GM23338 (cell line): ENCODE data around the gene IYD. TPM values are rescaled to one million over a fixed set of nuclear protein-coding genes. Genes with fewer than 3 reads are reported as not detected.

Experiments used
- ATAC-seq: fragments of 200-7000 bp; cut with Tn5 transposase; 3 replicates; pipeline ENCODE4 v1.9.1; 2020
- DNase-seq: peaks from one replicate; pipeline ENCODE4 v3.0.0-alpha.2; 2015; ENCODE audit warnings: low spot score
- H2AFZ ChIP-seq: fragments of 200-600 bp; sonication (generic); 2 replicates; pipeline ENCODE4 v1.8.0; 2016; ENCODE audit warnings: antibody characterized with exemption, mild to moderate bottlenecking, moderate library complexity
- H3F3A ChIP-seq: fragments of 200-600 bp; sonication (generic); replicated peaks from 2 replicates; pipeline ENCODE4 v1.8.0; 2017; ENCODE audit warnings: antibody characterized with exemption, mixed run types, low read depth
- H3K27ac ChIP-seq: fragments of 200-600 bp; sonication (generic); 2 replicates; pipeline ENCODE4 v1.6.1; 2016; ENCODE audit warnings: low read depth
- H3K27me3 ChIP-seq: fragments of 200-600 bp; sonication (generic); 2 replicates; pipeline ENCODE4 v1.8.0; 2016; ENCODE audit warnings: mild to moderate bottlenecking, mixed run types, moderate library complexity; ENCODE audit not compliant: insufficient read depth
- H3K36me3 ChIP-seq: fragments of 200-600 bp; sonication (generic); 2 replicates; pipeline ENCODE4 v1.8.0; 2016; ENCODE audit warnings: mild to moderate bottlenecking; ENCODE audit not compliant: insufficient read depth
- H3K4me1 ChIP-seq: fragments of 200-600 bp; sonication (generic); 2 replicates; pipeline ENCODE4 v1.8.0; 2016; ENCODE audit warnings: mild to moderate bottlenecking, moderate library complexity; ENCODE audit not compliant: insufficient read depth
- H3K4me2 ChIP-seq: fragments of 200-600 bp; sonication (generic); 2 replicates; pipeline ENCODE4 v1.7.1; 2017; ENCODE audit warnings: mixed run types
- H3K4me3 ChIP-seq: fragments of 200-600 bp; sonication (generic); 2 replicates; pipeline ENCODE4 v1.6.1; 2016; ENCODE audit warnings: mixed run types
- H3K79me2 ChIP-seq: fragments of 200-600 bp; sonication (generic); replicated peaks from 2 replicates; pipeline ENCODE4 v1.8.0; 2017; ENCODE audit warnings: mild to moderate bottlenecking; ENCODE audit not compliant: insufficient read depth
- H3K9me2 ChIP-seq: fragments of 200-600 bp; sonication (generic); 2 replicates; pipeline ENCODE4 v1.8.0; 2017; ENCODE audit not compliant: insufficient read depth
- H4K20me1 ChIP-seq: fragments of 200-600 bp; sonication (generic); replicated peaks from 2 replicates; pipeline ENCODE4 v1.8.0; 2017; ENCODE audit warnings: mild to moderate bottlenecking; ENCODE audit not compliant: insufficient read depth
- H3K27ac Mint-ChIP-seq: 2 replicates; pipeline ENCODE4 v1.8.0; 2020; ENCODE audit warnings: inconsistent platforms, mild to moderate bottlenecking, moderate library complexity, mixed read lengths
- H3K27me3 Mint-ChIP-seq: 3 replicates; pipeline ENCODE4 v1.8.0; 2022; ENCODE audit warnings: low read depth, mild to moderate bottlenecking, moderate library complexity, mixed read lengths, inconsistent platforms; ENCODE audit not compliant: insufficient read depth, poor library complexity
- H3K36me3 Mint-ChIP-seq: 3 replicates; pipeline ENCODE4 v1.8.0; 2021; ENCODE audit warnings: low read depth, mild to moderate bottlenecking, inconsistent platforms, moderate library complexity, mixed read lengths
- H3K4me1 Mint-ChIP-seq: 3 replicates; pipeline ENCODE4 v1.8.0; 2020; ENCODE audit warnings: mild to moderate bottlenecking, inconsistent platforms, mixed read lengths
- H3K4me3 Mint-ChIP-seq: 3 replicates; pipeline ENCODE4 v1.8.0; 2021; ENCODE audit warnings: moderate library complexity, mild to moderate bottlenecking, inconsistent platforms, mixed read lengths
- H3K9me3 Mint-ChIP-seq: 3 replicates; pipeline ENCODE4 v1.8.0; 2020; ENCODE audit warnings: moderate library complexity, mild to moderate bottlenecking, inconsistent platforms, mixed read lengths
- CREB1 ChIP-seq: fragments of 250-450 bp; sonication (Bioruptor Pico); IDR thresholded peaks from 2 replicates; pipeline ENCODE4 v1.5.0; 2020; ENCODE audit warnings: low read depth, mild to moderate bottlenecking, moderate library complexity
- CTCF ChIP-seq, 2 experiments: fragments of 200-600 bp in 1 of 2; sonication (generic) in 1 of 2; conservative IDR thresholded peaks; 2 replicates each; pipeline versions ENCODE4 v1.5.1 to v1.6.1; 2016 to 2017; ENCODE audit warnings: antibody characterized with exemption in 2 of 2, low read depth in 2 of 2, mild to moderate bottlenecking in 2 of 2, moderate library complexity in 1 of 2
- EZH2 ChIP-seq: fragments of 200-600 bp; sonication (generic); IDR thresholded peaks from one replicate; pipeline ENCODE4 v1.8.0; 2017; ENCODE audit warnings: antibody characterized with exemption, mild to moderate bottlenecking, low read depth; ENCODE audit not compliant: unreplicated experiment
- EZH2phosphoT487 ChIP-seq: fragments of 200-600 bp; sonication (generic); IDR thresholded peaks from one replicate; pipeline ENCODE4 v1.8.1; 2018; ENCODE audit warnings: antibody characterized with exemption; ENCODE audit not compliant: unreplicated experiment
- JUNB ChIP-seq: IDR thresholded peaks from one replicate; pipeline ENCODE4 v1.6.1; 2016; ENCODE audit warnings: antibody characterized with exemption; ENCODE audit not compliant: unreplicated experiment
- NANOG ChIP-seq: IDR thresholded peaks from 2 replicates; pipeline ENCODE4 v1.6.1; 2016; ENCODE audit warnings: antibody characterized with exemption, borderline replicate concordance
- POLR2AphosphoS5 ChIP-seq: IDR thresholded peaks from 2 replicates; pipeline ENCODE4 v1.6.1; 2016; ENCODE audit warnings: antibody characterized with exemption, low read depth
- STAT1 ChIP-seq: IDR thresholded peaks from one replicate; pipeline ENCODE4 v1.6.1; 2016; ENCODE audit warnings: antibody characterized with exemption; ENCODE audit not compliant: unreplicated experiment
- ZNF114 ChIP-seq: fragments of 250-450 bp; sonication (Bioruptor Pico); IDR thresholded peaks from 2 replicates; pipeline ENCODE4 v1.5.0; 2020; ENCODE audit warnings: mild to moderate bottlenecking, moderate library complexity
- ZNF331 ChIP-seq: fragments of 250-450 bp; sonication (Bioruptor Pico); IDR thresholded peaks from 2 replicates; pipeline ENCODE4 v1.5.0; 2020; ENCODE audit warnings: low read depth, mild to moderate bottlenecking, moderate library complexity
- polyA plus RNA-seq: library from polyadenylated mRNA; unstranded; fragments of >200 nt; fragmentation: Nextera tagmentation; extraction: Ambion mirVana; gene quantifications from 2 replicates; pipeline ENCODE4 v1.2.1, GENCODE V29; 2016
- total RNA-seq: library from RNA; depleted of rRNA; stranded (reverse); fragments of >200 nt; shearing (Covaris generic); gene quantifications from 2 replicates; pipeline ENCODE4 v1.2.3, GENCODE V29; 2014
- TF ChIP-seq, protein P1 (sequence below): IDR thresholded peaks from one replicate; pipeline ENCODE4 v1.6.1; 2018; ENCODE audit warnings: antibody characterized with exemption; ENCODE audit not compliant: unreplicated experiment
- TF ChIP-seq, protein P2 (sequence below): fragments of 250-450 bp; sonication (Bioruptor Pico); IDR thresholded peaks from 2 replicates; pipeline ENCODE4 v1.5.0; 2020; ENCODE audit warnings: mild to moderate bottlenecking, moderate library complexity
- TF ChIP-seq, protein P3 (sequence below): IDR thresholded peaks from 2 replicates; pipeline ENCODE4 v1.6.1; 2016; ENCODE audit warnings: antibody characterized with exemption

Gene IYD
- total and polyA plus RNA-seq, 2 experiments from 2014 or later, result not detected

- no peak overlapping the region; the same call in 1 of the 2 replicates for H3K27ac Mint-ChIP-seq
- H4K20me1 ChIP-seq, result no peaks in the 10 kb centered on the region
- H3K36me3 Mint-ChIP-seq, result no peaks in the 10 kb centered on the region
- no peak overlapping the region for H3K4me3 Mint-ChIP-seq
- H3F3A ChIP-seq, result no peaks in the 10 kb centered on the region
- no peaks in the 10 kb centered on the region for H3K9me2 ChIP-seq
- H3K4me3 ChIP-seq, result no peak overlapping the region
- DNase-seq (no peak), ATAC-seq (no peak)
- no peaks in the 10 kb centered on the region for H3K27me3 ChIP-seq
- no peak overlapping the region for H3K4me2 ChIP-seq
- H3K4me1 Mint-ChIP-seq, result no peaks in the 10 kb centered on the region; the same call in 2 of the 3 replicates
- no peak overlapping the region for H2AFZ ChIP-seq
- H3K4me1 ChIP-seq, result no peaks in the 10 kb centered on the region
- no peak overlapping the region for H3K27ac ChIP-seq
- no peaks in the 10 kb centered on the region for H3K36me3 ChIP-seq
- no peaks in the 10 kb centered on the region for H3K9me3 Mint-ChIP-seq
- no peaks in the 10 kb centered on the region for H3K27me3 Mint-ChIP-seq
- TF ChIP-seq, protein P1, sequence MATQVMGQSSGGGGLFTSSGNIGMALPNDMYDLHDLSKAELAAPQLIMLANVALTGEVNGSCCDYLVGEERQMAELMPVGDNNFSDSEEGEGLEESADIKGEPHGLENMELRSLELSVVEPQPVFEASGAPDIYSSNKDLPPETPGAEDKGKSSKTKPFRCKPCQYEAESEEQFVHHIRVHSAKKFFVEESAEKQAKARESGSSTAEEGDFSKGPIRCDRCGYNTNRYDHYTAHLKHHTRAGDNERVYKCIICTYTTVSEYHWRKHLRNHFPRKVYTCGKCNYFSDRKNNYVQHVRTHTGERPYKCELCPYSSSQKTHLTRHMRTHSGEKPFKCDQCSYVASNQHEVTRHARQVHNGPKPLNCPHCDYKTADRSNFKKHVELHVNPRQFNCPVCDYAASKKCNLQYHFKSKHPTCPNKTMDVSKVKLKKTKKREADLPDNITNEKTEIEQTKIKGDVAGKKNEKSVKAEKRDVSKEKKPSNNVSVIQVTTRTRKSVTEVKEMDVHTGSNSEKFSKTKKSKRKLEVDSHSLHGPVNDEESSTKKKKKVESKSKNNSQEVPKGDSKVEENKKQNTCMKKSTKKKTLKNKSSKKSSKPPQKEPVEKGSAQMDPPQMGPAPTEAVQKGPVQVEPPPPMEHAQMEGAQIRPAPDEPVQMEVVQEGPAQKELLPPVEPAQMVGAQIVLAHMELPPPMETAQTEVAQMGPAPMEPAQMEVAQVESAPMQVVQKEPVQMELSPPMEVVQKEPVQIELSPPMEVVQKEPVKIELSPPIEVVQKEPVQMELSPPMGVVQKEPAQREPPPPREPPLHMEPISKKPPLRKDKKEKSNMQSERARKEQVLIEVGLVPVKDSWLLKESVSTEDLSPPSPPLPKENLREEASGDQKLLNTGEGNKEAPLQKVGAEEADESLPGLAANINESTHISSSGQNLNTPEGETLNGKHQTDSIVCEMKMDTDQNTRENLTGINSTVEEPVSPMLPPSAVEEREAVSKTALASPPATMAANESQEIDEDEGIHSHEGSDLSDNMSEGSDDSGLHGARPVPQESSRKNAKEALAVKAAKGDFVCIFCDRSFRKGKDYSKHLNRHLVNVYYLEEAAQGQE, result no peak
- TF ChIP-seq NANOG, result no peak
- TF ChIP-seq, protein P2, sequence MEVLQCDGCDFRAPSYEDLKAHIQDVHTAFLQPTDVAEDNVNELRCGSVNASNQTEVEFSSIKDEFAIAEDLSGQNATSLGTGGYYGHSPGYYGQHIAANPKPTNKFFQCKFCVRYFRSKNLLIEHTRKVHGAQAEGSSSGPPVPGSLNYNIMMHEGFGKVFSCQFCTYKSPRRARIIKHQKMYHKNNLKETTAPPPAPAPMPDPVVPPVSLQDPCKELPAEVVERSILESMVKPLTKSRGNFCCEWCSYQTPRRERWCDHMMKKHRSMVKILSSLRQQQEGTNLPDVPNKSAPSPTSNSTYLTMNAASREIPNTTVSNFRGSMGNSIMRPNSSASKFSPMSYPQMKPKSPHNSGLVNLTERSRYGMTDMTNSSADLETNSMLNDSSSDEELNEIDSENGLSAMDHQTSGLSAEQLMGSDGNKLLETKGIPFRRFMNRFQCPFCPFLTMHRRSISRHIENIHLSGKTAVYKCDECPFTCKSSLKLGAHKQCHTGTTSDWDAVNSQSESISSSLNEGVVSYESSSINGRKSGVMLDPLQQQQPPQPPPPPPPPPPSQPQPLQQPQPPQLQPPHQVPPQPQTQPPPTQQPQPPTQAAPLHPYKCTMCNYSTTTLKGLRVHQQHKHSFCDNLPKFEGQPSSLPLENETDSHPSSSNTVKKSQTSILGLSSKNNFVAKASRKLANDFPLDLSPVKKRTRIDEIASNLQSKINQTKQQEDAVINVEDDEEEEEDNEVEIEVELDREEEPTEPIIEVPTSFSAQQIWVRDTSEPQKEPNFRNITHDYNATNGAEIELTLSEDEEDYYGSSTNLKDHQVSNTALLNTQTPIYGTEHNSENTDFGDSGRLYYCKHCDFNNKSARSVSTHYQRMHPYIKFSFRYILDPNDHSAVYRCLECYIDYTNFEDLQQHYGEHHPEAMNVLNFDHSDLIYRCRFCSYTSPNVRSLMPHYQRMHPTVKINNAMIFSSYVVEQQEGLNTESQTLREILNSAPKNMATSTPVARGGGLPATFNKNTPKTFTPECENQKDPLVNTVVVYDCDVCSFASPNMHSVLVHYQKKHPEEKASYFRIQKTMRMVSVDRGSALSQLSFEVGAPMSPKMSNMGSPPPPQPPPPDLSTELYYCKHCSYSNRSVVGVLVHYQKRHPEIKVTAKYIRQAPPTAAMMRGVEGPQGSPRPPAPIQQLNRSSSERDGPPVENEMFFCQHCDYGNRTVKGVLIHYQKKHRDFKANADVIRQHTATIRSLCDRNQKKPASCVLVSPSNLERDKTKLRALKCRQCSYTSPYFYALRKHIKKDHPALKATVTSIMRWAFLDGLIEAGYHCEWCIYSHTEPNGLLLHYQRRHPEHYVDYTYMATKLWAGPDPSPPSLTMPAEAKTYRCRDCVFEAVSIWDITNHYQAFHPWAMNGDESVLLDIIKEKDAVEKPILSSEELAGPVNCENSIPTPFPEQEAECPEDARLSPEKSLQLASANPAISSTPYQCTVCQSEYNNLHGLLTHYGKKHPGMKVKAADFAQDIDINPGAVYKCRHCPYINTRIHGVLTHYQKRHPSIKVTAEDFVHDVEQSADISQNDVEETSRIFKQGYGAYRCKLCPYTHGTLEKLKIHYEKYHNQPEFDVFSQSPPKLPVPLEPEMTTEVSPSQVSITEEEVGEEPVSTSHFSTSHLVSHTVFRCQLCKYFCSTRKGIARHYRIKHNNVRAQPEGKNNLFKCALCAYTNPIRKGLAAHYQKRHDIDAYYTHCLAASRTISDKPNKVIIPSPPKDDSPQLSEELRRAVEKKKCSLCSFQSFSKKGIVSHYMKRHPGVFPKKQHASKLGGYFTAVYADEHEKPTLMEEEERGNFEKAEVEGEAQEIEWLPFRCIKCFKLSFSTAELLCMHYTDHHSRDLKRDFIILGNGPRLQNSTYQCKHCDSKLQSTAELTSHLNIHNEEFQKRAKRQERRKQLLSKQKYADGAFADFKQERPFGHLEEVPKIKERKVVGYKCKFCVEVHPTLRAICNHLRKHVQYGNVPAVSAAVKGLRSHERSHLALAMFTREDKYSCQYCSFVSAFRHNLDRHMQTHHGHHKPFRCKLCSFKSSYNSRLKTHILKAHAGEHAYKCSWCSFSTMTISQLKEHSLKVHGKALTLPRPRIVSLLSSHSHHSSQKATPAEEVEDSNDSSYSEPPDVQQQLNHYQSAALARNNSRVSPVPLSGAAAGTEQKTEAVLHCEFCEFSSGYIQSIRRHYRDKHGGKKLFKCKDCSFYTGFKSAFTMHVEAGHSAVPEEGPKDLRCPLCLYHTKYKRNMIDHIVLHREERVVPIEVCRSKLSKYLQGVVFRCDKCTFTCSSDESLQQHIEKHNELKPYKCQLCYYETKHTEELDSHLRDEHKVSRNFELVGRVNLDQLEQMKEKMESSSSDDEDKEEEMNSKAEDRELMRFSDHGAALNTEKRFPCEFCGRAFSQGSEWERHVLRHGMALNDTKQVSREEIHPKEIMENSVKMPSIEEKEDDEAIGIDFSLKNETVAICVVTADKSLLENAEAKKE (CRISPR knock-in tag), result no peak
- no peak for TF ChIP-seq EZH2phosphoT487
- no peak for TF ChIP-seq EZH2
- TF ChIP-seq JUNB, result no peak
- TF ChIP-seq POLR2AphosphoS5, result no peak
- no peak for TF ChIP-seq CTCF (conservative IDR thresholded peaks at IDR 0.05; ENCODE audit: low read depth in 2 of 2)
- TF ChIP-seq ZNF114, result no peak
- TF ChIP-seq, protein P3, sequence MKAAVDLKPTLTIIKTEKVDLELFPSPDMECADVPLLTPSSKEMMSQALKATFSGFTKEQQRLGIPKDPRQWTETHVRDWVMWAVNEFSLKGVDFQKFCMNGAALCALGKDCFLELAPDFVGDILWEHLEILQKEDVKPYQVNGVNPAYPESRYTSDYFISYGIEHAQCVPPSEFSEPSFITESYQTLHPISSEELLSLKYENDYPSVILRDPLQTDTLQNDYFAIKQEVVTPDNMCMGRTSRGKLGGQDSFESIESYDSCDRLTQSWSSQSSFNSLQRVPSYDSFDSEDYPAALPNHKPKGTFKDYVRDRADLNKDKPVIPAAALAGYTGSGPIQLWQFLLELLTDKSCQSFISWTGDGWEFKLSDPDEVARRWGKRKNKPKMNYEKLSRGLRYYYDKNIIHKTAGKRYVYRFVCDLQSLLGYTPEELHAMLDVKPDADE, result no peak
- no peak for TF ChIP-seq ZNF331 (CRISPR knock-in tag)
- TF ChIP-seq STAT1, result no peak
- TF ChIP-seq CREB1 (CRISPR knock-in tag), result no peak
- no peaks in the 10 kb centered on the region for H3K79me2 ChIP-seq
These were observed 2.6 kb upstream of the IYD start for GRCh38 chr6:150366118-150366778.
